GM20431 (cell line): ENCODE data around the gene ATAD1.
"Not testable (repeated sequence)": the region's sequence is repeated elsewhere in the genome, so short reads cannot be mapped to it uniquely, and the experiment has no call there.

Source experiments
- in situ Hi-C: fragments of 300-500 bp; cut with MseI, MboI; formaldehyde crosslinking; loops from one replicate; pipeline ENCODE4 v1.15.0; 2020; ENCODE audit warnings: low sequenced_read_pairs; ENCODE audit not compliant: unreplicated experiment

The ATAD1 gene

GRCh38 chr10:87849001-87849400, 31.0 kb upstream of the ATAD1 start:
- in situ Hi-C loops = no loop called here

- in situ Hi-C loops = no loop called here
Measured at GRCh38 chr10:87847550-87847949, 29.5 kb upstream of the ATAD1 start.

DNA sequence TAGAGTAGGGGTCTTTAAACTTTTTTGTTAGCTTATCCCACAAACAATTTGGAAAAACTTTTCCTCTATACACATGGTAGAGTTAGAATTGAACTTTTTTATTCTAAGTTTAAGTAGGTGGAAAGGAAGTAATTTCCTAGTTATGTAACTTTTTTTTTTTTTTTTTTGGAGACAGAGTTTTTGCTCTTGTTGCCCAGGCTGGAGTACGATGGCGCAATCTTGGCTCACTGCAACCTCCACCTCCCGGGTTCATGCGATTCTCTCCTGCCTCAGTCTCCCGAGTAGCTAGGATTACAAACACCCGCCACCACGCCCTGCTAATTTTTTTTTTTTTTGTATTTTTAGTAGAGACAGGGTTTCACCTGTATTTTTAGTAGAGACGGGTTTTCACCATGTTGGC, 28.7 kb upstream of the ATAD1 start:
- in situ Hi-C loops = not testable (repeated sequence)

DNA sequence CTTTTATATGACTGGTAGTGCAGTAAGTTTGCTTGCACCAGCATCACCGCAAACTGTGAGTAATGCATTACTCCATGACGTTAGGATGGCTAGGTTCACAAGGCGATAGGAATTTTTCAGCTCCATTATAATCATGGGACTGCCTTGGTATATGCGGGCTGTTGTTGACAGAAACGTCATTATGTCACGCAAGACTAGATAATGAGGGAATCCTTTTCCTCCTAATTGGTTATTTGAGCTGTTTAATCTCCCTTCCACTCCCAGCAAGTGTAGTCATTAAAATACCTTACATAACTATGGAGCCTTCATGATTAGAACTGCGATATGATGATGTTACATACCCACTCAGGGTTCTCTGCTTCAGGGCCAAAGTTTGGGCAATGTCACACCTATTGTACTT, 28.0 kb upstream of the ATAD1 start:
- in situ Hi-C loops = no loop called here

GRCh38 chr10:87845624-87845998, 27.6 kb upstream of the ATAD1 start:
- in situ Hi-C loops = no loop called here

- in situ Hi-C loops = no loop called here
Measured at GRCh38 chr10:87844837-87845623, 27.0 kb upstream of the ATAD1 start.

- in situ Hi-C loops = no loop called here
Measured at GRCh38 chr10:87843714-87844113, 25.7 kb upstream of the ATAD1 start.

- in situ Hi-C loops = no loop called here
Measured at GRCh38 chr10:87842776-87843497, 24.9 kb upstream of the ATAD1 start.

- in situ Hi-C loops = no loop called here
Measured at GRCh38 chr10:87842220-87842641, 24.2 kb upstream of the ATAD1 start.

GRCh38 chr10:87841186-87841585, 23.2 kb upstream of the ATAD1 start:
- in situ Hi-C loops = no loop called here

GRCh38 chr10:87838650-87839049, 20.6 kb upstream of the ATAD1 start:
- in situ Hi-C loops = no loop called here

DNA sequence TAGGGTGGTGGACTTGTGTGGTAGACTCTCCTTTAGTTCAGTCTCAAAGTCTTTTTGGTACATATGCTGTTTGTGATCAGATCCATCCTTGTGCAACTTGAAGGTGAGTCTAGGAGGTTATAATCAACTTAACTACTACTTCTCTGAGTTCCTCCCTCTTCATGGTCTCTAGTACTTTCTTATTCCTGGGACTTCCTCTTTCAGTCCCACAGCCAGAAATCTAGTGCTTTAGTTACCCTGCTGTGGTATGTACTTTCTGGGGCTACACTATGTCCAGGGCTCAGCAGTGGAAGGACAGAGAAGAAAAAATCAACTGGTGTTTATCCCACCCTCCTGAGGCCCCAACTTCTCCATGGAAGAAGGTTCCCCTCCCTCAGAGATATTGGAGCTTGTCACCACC, 19.4 kb upstream of the ATAD1 start:
- in situ Hi-C loops = no loop called here

DNA sequence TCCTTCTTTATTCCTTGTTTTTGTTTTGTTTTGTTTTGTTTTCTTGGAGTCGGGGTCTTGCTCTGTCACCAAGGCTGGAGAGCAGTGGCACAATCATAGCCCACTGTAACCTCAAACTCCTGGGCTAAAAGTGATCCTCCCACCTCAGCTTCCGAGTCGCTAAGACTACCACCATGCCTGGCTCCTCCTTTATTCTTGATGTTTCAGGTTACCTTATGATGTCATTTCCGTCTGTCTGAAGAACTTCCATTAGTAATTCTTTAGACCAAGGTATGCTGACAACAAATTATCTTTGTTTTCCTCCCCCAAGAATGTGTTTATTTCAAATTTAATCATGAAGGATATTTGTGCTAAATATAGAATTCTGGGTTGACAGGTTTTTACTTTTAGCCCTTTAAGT, 18.1 kb upstream of the ATAD1 start:
- in situ Hi-C loops = no loop called here

DNA sequence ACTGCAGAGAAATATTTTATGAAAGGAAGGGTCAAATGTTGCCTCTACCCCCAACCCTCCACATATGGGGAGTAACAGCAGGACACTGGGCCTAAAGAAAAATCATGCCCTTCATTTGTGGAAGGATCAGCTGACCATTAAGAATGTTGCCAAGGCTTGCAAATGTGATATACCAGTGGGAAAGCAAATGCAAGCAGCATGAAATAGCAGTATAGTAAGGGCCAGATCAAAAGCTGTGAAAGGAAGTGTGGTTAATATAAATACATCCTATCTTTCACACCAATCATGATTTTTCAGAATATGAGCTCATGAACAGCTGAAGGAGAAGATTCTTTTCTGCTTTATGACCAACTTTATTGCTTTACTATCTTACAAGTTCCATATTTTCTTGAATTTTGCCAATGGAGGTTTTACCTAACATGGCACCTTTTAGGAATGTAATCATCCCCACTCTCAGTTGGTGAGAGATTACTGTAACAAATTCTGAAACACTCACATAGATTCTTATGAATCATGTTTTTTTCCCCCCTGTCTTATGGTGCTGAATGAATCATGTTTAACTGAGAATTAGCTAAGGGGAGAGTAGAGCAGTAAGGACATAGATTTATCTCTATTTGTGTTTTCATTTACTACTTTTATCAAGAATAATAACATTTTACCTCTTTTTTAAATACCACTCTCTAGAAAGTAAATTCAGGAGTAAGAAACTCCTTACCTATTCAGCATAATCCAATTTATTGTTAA, 12.1 kb upstream of the ATAD1 start:
- in situ Hi-C loops = no loop called here

GRCh38 chr10:87829051-87829450, 11.0 kb upstream of the ATAD1 start:
- in situ Hi-C loops = not testable (repeated sequence)

- in situ Hi-C loops = no loop called here
Measured at GRCh38 chr10:87827681-87828080, 9.7 kb upstream of the ATAD1 start.

- in situ Hi-C loops = no loop called here
Measured at GRCh38 chr10:87826653-87827052, 8.6 kb upstream of the ATAD1 start.

- in situ Hi-C loops = no loop called here
Measured at GRCh38 chr10:87819289-87819585, 1.2 kb upstream of the ATAD1 start.

DNA sequence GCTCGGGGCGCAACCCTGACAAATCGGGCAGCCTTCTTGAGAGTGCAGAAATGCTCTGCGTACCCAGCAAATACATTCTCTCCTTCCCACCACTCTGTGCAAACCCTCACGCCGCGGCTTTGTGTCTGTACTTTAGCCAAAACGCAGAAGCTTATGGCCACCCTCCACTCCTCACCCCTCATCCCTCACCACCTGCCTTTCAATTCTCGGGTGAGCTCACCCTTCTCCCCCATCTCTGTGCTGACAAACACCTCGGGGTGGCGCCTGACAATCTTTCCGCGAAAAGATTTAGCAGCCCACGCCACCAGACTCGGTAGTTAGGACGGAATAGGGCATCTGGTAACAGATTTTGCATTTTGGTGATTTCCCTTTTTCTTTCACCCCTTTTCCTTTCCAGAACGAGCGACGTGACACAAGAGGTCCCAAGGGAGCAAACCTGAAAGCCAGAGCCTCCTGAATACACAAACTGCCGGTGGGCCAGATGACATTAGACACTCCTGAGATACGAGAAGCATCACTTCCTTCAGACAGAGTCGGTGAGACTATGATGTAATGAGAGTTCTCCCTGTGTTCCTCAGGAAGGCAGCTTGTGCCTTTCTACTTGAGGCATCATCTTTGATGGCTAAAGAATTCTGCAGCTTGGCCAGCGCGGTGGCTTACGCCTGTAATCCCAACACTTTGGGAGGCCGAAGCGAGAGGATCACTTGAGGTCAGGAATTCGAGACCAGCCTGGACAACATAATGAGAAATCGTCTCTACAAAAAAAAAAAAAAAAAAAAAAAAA, 671 bp upstream of the ATAD1 start:
- in situ Hi-C loops = no loop called here

- in situ Hi-C loops = no loop called here
Measured at GRCh38 chr10:87816898-87817608, 973 bp downstream of the ATAD1 start.
